Neural cell (in vitro differentiated cells): Measurements from ENCODE around the gene RCBTB2. TPM values are rescaled to one million over a fixed set of nuclear protein-coding genes. Genes with fewer than 3 reads are reported as not detected.
"Not testable (repeated sequence)": the region's sequence is repeated elsewhere in the genome, so short reads cannot be mapped to it uniquely, and the experiment has no call there.

Source experiments
- H2AFZ ChIP-seq: fragments of 200-600, 300-800 bp; sonication (generic), shearing (Covaris generic); 2 replicates; pipeline ENCODE4 v1.6.0; 2014; ENCODE audit warnings: low read depth, mild to moderate bottlenecking, antibody characterized with exemption, low read length, moderate library complexity
- H3F3A ChIP-seq: fragments of 200-600 bp; shearing (Covaris generic); 2 replicates; pipeline ENCODE4 v1.6.1; 2016; ENCODE audit warnings: mild to moderate bottlenecking, moderate library complexity, mixed read lengths, antibody characterized with exemption, low read length; ENCODE audit not compliant: insufficient read depth, poor library complexity, severe bottlenecking
- H3K27ac ChIP-seq: fragments of 200-600, 300-800 bp; sonication (generic), shearing (Covaris generic); 2 replicates; pipeline ENCODE4 v1.5.1; 2014; ENCODE audit warnings: mild to moderate bottlenecking, low read length, moderate library complexity
- H3K27me3 ChIP-seq: fragments of 300-800, 200-600 bp; sonication (generic), shearing (Covaris generic); 2 replicates; pipeline ENCODE4 v1.6.0; 2014; ENCODE audit warnings: mild to moderate bottlenecking, low read depth, low read length, moderate library complexity; ENCODE audit not compliant: insufficient read depth
- H3K36me3 ChIP-seq: fragments of 300-800, 200-600 bp; sonication (generic), shearing (Covaris generic); 2 replicates; pipeline ENCODE4 v1.5.1; 2014; ENCODE audit warnings: mild to moderate bottlenecking, antibody characterized with exemption, low read length, moderate library complexity; ENCODE audit not compliant: insufficient read depth
- H3K4me2 ChIP-seq: fragments of 300-800, 200-600 bp; sonication (generic), shearing (Covaris generic); 2 replicates; pipeline ENCODE4 v1.6.0; 2014; ENCODE audit warnings: mild to moderate bottlenecking, low read length
- H3K4me3 ChIP-seq: fragments of 300-800, 200-600 bp; sonication (generic), shearing (Covaris generic); 2 replicates; pipeline ENCODE4 v1.5.1; 2014; ENCODE audit warnings: mild to moderate bottlenecking, low read length, moderate library complexity
- H3K79me2 ChIP-seq: fragments of 200-600 bp; shearing (Covaris generic); replicated peaks from 2 replicates; pipeline ENCODE4 v1.6.0; 2014; ENCODE audit warnings: mild to moderate bottlenecking, low read length, moderate library complexity; ENCODE audit not compliant: insufficient read depth
- H3K9ac ChIP-seq: fragments of 300-800, 200-600 bp; sonication (generic), shearing (Covaris generic); 2 replicates; pipeline ENCODE4 v1.6.1; 2016; ENCODE audit warnings: mild to moderate bottlenecking, low read length, mixed read lengths
- H3K9me2 ChIP-seq: fragments of 200-600 bp; shearing (Covaris generic); 2 replicates; pipeline ENCODE4 v1.6.1; 2016; ENCODE audit warnings: mild to moderate bottlenecking, low read length, mixed read lengths; ENCODE audit not compliant: insufficient read depth
- H3K9me3 ChIP-seq: fragments of 200-600, 300-800 bp; sonication (generic), shearing (Covaris generic); 2 replicates; pipeline ENCODE4 v1.6.1; 2016; ENCODE audit warnings: mild to moderate bottlenecking, mixed run types, low read length, moderate library complexity, mixed read lengths
- H4K20me1 ChIP-seq: fragments of 200-600 bp; shearing (Covaris generic); 2 replicates; pipeline ENCODE4 v1.6.1; 2016; ENCODE audit warnings: mild to moderate bottlenecking, mixed run types; ENCODE audit not compliant: insufficient read depth
- CTCF ChIP-seq: fragments of 450-650 bp; IDR thresholded peaks from 2 replicates; pipeline ENCODE4 v1.5.1; 2014; ENCODE audit warnings: antibody characterized with exemption, mild to moderate bottlenecking, moderate library complexity; ENCODE audit not compliant: poor library complexity, severe bottlenecking
- EP300 ChIP-seq: fragments of 450-650 bp; conservative IDR thresholded peaks from 2 replicates; pipeline ENCODE4 v1.6.1; 2014; ENCODE audit warnings: antibody characterized with exemption, mild to moderate bottlenecking, moderate library complexity; ENCODE audit not compliant: poor library complexity, severe bottlenecking
- EZH2 ChIP-seq: fragments of 200-600, 300-800 bp; shearing (Covaris generic), sonication (generic); IDR thresholded peaks from 2 replicates; pipeline ENCODE4 v1.6.1; 2014; ENCODE audit warnings: antibody characterized with exemption, low read length, borderline replicate concordance, mild to moderate bottlenecking; ENCODE audit not compliant: insufficient read depth, poor library complexity, severe bottlenecking
- MXI1 ChIP-seq: fragments of 450-650 bp; conservative IDR thresholded peaks from 2 replicates; pipeline ENCODE4 v1.6.1; 2014; ENCODE audit warnings: antibody characterized with exemption, mild to moderate bottlenecking; ENCODE audit not compliant: poor library complexity, severe bottlenecking
- POLR2AphosphoS5 ChIP-seq: IDR thresholded peaks from 2 replicates; pipeline ENCODE4 v1.6.1; 2012
- RAD21 ChIP-seq: fragments of 450-650 bp; conservative IDR thresholded peaks from 2 replicates; pipeline ENCODE4 v1.6.1; 2014; ENCODE audit warnings: antibody characterized with exemption, mild to moderate bottlenecking, moderate library complexity
- REST ChIP-seq: IDR thresholded peaks from 2 replicates; pipeline ENCODE4 v1.6.1; 2012; ENCODE audit warnings: borderline replicate concordance
- SMC3 ChIP-seq: fragments of 450-650 bp; conservative IDR thresholded peaks from 2 replicates; pipeline ENCODE4 v1.6.1; 2014; ENCODE audit warnings: antibody characterized with exemption, mild to moderate bottlenecking, moderate library complexity; ENCODE audit not compliant: poor library complexity
- TAF1 ChIP-seq: IDR thresholded peaks from 2 replicates; pipeline ENCODE4 v1.6.1; 2012; ENCODE audit warnings: low read depth
- polyA plus RNA-seq: library from polyadenylated mRNA; depleted of rRNA; stranded (reverse); fragments of >200 nt; gene quantifications from 2 replicates; pipeline ENCODE4 v1.2.3, GENCODE V29; 2014

RCBTB2 gene
- polyA plus RNA-seq, 1 donor from 2014 or later = 19.0 TPM

- no peaks in the 10 kb centered on the region for H3K79me2 ChIP-seq
- no peak overlapping the region for H3K9ac ChIP-seq
- no peaks in the 10 kb centered on the region for H3K9me2 ChIP-seq
- no peak overlapping the region for H3K27ac ChIP-seq
- no peak overlapping the region for H3K4me3 ChIP-seq
- no peak overlapping the region for H2AFZ ChIP-seq
- H3K9me3 ChIP-seq = no peaks in the 10 kb centered on the region
- H3K36me3 ChIP-seq = no peaks in the 10 kb centered on the region
- H3K27me3 ChIP-seq = no peaks in the 10 kb centered on the region
- TF ChIP-seq TAF1 (no peak), EP300 (no peak), MXI1 (no peak), POLR2AphosphoS5 (no peak), REST (no peak), SMC3 (no peak), EZH2 (no peak), RAD21 (no peak), CTCF (no peak)
- no peaks in the 10 kb centered on the region for H4K20me1 ChIP-seq
- H3K4me2 ChIP-seq = no peak overlapping the region
- H3F3A ChIP-seq = no peaks in the 10 kb centered on the region
Measured at GRCh38 chr13:48456546-48456945, 76.3 kb downstream of the RCBTB2 start.

GRCh38 chr13:48451196-48451595, 81.7 kb downstream of the RCBTB2 start:
- not testable (repeated sequence) for H3K36me3 ChIP-seq, H3K27me3 ChIP-seq, H3K4me3 ChIP-seq, H3K4me2 ChIP-seq, H3K9me3 ChIP-seq, H2AFZ ChIP-seq, H3K9me2 ChIP-seq, H3F3A ChIP-seq, H3K9ac ChIP-seq, H3K27ac ChIP-seq, H4K20me1 ChIP-seq, H3K79me2 ChIP-seq

DNA sequence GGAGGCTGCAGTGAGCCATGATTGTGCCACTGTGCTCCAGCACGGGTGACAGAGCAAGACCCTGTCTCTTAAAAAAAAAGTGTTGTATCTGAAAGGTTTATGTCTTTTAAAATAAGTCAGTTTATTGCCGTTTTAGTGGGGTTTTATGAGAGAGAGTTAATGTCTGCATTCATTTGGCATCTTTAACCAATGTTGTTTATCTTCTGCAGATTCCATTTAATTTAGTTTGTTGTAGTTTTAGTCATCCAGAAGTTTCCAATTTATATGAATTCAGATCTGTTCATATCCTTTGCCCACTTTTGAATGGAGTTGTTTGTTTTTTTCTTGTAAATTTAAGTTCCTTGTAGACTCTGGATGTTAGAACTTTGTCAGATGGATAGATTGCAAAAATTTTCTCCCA, 83.2 kb downstream of the RCBTB2 start:
- H2AFZ ChIP-seq = no peak overlapping the region
- no peaks in the 10 kb centered on the region for H3K27me3 ChIP-seq
- H3K9ac ChIP-seq = no peak overlapping the region
- H4K20me1 ChIP-seq = no peaks in the 10 kb centered on the region
- H3K4me3 ChIP-seq = no peak overlapping the region
- H3K27ac ChIP-seq = no peak overlapping the region
- H3K79me2 ChIP-seq = no peaks in the 10 kb centered on the region
- no peaks in the 10 kb centered on the region for H3K9me3 ChIP-seq
- no peaks in the 10 kb centered on the region for H3K9me2 ChIP-seq
- TF ChIP-seq EZH2 (no peak), RAD21 (no peak), MXI1 (no peak), SMC3 (no peak), TAF1 (no peak), EP300 (no peak), CTCF (no peak), REST (no peak), POLR2AphosphoS5 (no peak)
- no peaks in the 10 kb centered on the region for H3K36me3 ChIP-seq
- no peak overlapping the region for H3K4me2 ChIP-seq
- no peaks in the 10 kb centered on the region for H3F3A ChIP-seq
